NCI-H2107 treated with DMSO at 0.1 percent for 48 hours (cell line): ENCODE data around the gene GIGYF2.

Experiments used
- DNase-seq: peaks from one replicate; lab custom pipeline; 2025; ENCODE audit not compliant: unreplicated experiment; lab: John Stamatoyannopoulos, UW

Gene GIGYF2

GRCh38 chr2:232878855-232879617 is 181.9 kb downstream of the GIGYF2 start:
- DNase-seq = no peak

GRCh38 chr2:232879618-232880494 is 182.7 kb downstream of the GIGYF2 start:
- no peak for DNase-seq

- no peak for DNase-seq
Measured at GRCh38 chr2:232880764-232881351, 183.7 kb downstream of the GIGYF2 start.

- DNase-seq = no peak
Measured at GRCh38 chr2:232882085-232882484, 185.0 kb downstream of the GIGYF2 start.

GRCh38 chr2:232882505-232883115 is 185.5 kb downstream of the GIGYF2 start:
- no peak for DNase-seq

GRCh38 chr2:232883116-232883721 is 186.1 kb downstream of the GIGYF2 start:
- DNase-seq = no peak

GRCh38 chr2:232884001-232884421 is 186.9 kb downstream of the GIGYF2 start:
- DNase-seq = no peak

- DNase-seq = no peak
Measured at GRCh38 chr2:232884549-232885263, 187.6 kb downstream of the GIGYF2 start.

- no peak for DNase-seq
Measured at GRCh38 chr2:232885264-232885961, 188.3 kb downstream of the GIGYF2 start.

- DNase-seq = no peak
Measured at GRCh38 chr2:232886176-232886575, 189.0 kb downstream of the GIGYF2 start.

GRCh38 chr2:232886632-232887031 is 189.5 kb downstream of the GIGYF2 start:
- DNase-seq = no peak

GRCh38 chr2:232887171-232887850 is 190.2 kb downstream of the GIGYF2 start:
- no peak for DNase-seq

- DNase-seq = no peak
Measured at GRCh38 chr2:232888099-232888836, 191.1 kb downstream of the GIGYF2 start.

- DNase-seq = no peak
Measured at GRCh38 chr2:232888839-232889529, 191.9 kb downstream of the GIGYF2 start.

GRCh38 chr2:232889876-232890401 is 192.8 kb downstream of the GIGYF2 start:
- DNase-seq = no peak

GRCh38 chr2:232890536-232890895 is 193.4 kb downstream of the GIGYF2 start:
- DNase-seq = no peak

- peak; percentile 48 for DNase-seq
Measured at GRCh38 chr2:232890896-232891601, 193.9 kb downstream of the GIGYF2 start.
